B cell (primary cell): ENCODE measurements around the gene RBPJ. TPM values are rescaled to one million over a fixed set of nuclear protein-coding genes. Genes with fewer than 3 reads are reported as not detected.

ENCODE experiments used
- ATAC-seq: fragments of 200-7000 bp; cut with Tn5 transposase; one replicate; pipeline ENCODE4 v1.10.0; 2021; ENCODE audit warnings: low read depth, mild to moderate bottlenecking, moderate number of reproducible peaks, moderate library complexity
- CTCF ChIA-PET: fragments of 350-600 bp; sonication (Branson Sonifier 250); formaldehyde crosslinking; loops from one replicate; lab custom pipeline; 2021; ENCODE audit warnings: antibody characterized with exemption, inconsistent platforms; lab: Charles Lee
- POLR2A ChIA-PET: fragments of 350-600 bp; sonication (Branson Sonifier 250); formaldehyde crosslinking; loops from one replicate; lab custom pipeline; 2021; ENCODE audit warnings: antibody characterized with exemption; lab: Charles Lee
- DNase-seq: peaks from one replicate; pipeline ENCODE4 v3.0.0; 2013
- H2AFZ ChIP-seq: 2 replicates; pipeline ENCODE4 v1.6.1; 2012; ENCODE audit warnings: mild to moderate bottlenecking, low read depth, low read length; ENCODE audit not compliant: insufficient read depth, poor library complexity, severe bottlenecking
- H3K27ac ChIP-seq, 2 donors: 1 replicate in 1 of 2; 2 replicates in 1 of 2; pipeline ENCODE4 v1.5.1; 2012 to 2013; ENCODE audit warnings: low read length in 2 of 2, mild to moderate bottlenecking in 2 of 2, moderate library complexity in 1 of 2
- H3K27me3 ChIP-seq, 4 experiments: fragments of 200-600 bp in 1 of 4; sonication (generic) in 1 of 4; replicated peaks in 1 of 4; 1 replicate in 2 of 4; 2 replicates in 2 of 4; pipeline versions ENCODE4 v1.6.1 to v1.7.0; 2013 to 2016; ENCODE audit warnings: low read length in 3 of 4, mild to moderate bottlenecking in 2 of 4, mixed read lengths in 1 of 4, moderate library complexity in 1 of 4; ENCODE audit not compliant: insufficient read depth in 4 of 4, control insufficient read depth in 3 of 4; ENCODE audit errors: control extremely low read depth in 1 of 4
- H3K36me3 ChIP-seq, 2 experiments: replicated peaks in 1 of 2; 1 replicate in 1 of 2; 2 replicates in 1 of 2; pipeline versions ENCODE4 v1.6.1 to v1.7.1; 2013; ENCODE audit warnings: low read length in 1 of 2; ENCODE audit not compliant: insufficient read depth in 2 of 2, control insufficient read depth in 1 of 2; ENCODE audit errors: control extremely low read depth in 1 of 2, extremely low read depth in 1 of 2
- H3K4me1 ChIP-seq, 2 donors: fragments of 200-600 bp in 1 of 2; sonication (generic) in 1 of 2; 1 replicate in 1 of 2; 2 replicates in 1 of 2; pipeline versions ENCODE4 v1.5.1 to v1.6.1; 2013 to 2017; ENCODE audit warnings: low read length in 2 of 2; ENCODE audit not compliant: control insufficient read depth in 2 of 2, insufficient read depth in 2 of 2
- H3K4me2 ChIP-seq: replicated peaks from 2 replicates; pipeline ENCODE3; 2012; ENCODE audit warnings: mild to moderate bottlenecking, low read depth, low read length; ENCODE audit not compliant: poor library complexity, severe bottlenecking
- H3K4me3 ChIP-seq, 5 experiments: fragments of 200-600 bp in 1 of 5; sonication (generic) in 1 of 5; 1 replicate in 3 of 5; 2 replicates in 2 of 5; pipeline versions ENCODE4 v1.5.1 to v1.7.0; 2011 to 2016; ENCODE audit warnings: low read length in 4 of 5, mild to moderate bottlenecking in 4 of 5, low read depth in 2 of 5, control low read depth in 1 of 5, moderate library complexity in 1 of 5; ENCODE audit not compliant: insufficient read depth in 1 of 5; ENCODE audit errors: control extremely low read depth in 1 of 5, extremely low read depth in 1 of 5
- H3K79me2 ChIP-seq: fragments of 200-600 bp; sonication (generic); one replicate; pipeline ENCODE4 v1.6.0; 2016; ENCODE audit warnings: low read length; ENCODE audit not compliant: control insufficient read depth, insufficient read depth
- H3K9ac ChIP-seq: fragments of 200-600 bp; sonication (generic); 2 replicates; pipeline ENCODE4 v1.6.1; 2017; ENCODE audit warnings: mild to moderate bottlenecking, low read length, moderate library complexity
- H3K9me3 ChIP-seq, 3 donors: one replicate each; pipeline versions ENCODE4 v1.6.1 to v1.7.1; 2013; ENCODE audit warnings: low read length in 2 of 3; ENCODE audit not compliant: control insufficient read depth in 2 of 3, insufficient read depth in 1 of 3; ENCODE audit errors: control extremely low read depth in 1 of 3
- H4K20me1 ChIP-seq: 2 replicates; pipeline ENCODE4 v1.6.0; 2012; ENCODE audit warnings: mild to moderate bottlenecking, low read length; ENCODE audit not compliant: insufficient read depth, control insufficient read depth, poor library complexity, severe bottlenecking
- H3K27ac Mint-ChIP-seq: one replicate; pipeline ENCODE4 v1.8.0; 2021; ENCODE audit warnings: mixed read lengths
- H3K27me3 Mint-ChIP-seq: one replicate; pipeline ENCODE4 v1.8.0; 2021; ENCODE audit warnings: mixed read lengths
- H3K4me1 Mint-ChIP-seq: one replicate; pipeline ENCODE4 v1.8.0; 2021; ENCODE audit warnings: mixed read lengths
- H3K4me3 Mint-ChIP-seq: one replicate; pipeline ENCODE4 v1.8.0; 2021; ENCODE audit warnings: mixed read lengths
- H3K9me3 Mint-ChIP-seq: one replicate; pipeline ENCODE4 v1.8.0; 2022; ENCODE audit warnings: mixed read lengths; ENCODE audit not compliant: insufficient read depth
- CTCF ChIP-seq: fragments of 200-600 bp; IDR thresholded peaks from one replicate; pipeline ENCODE4 v1.8.0; 2022; ENCODE audit warnings: antibody characterized with exemption, mild to moderate bottlenecking
- EZH2 ChIP-seq: IDR thresholded peaks from 2 replicates; pipeline ENCODE4 v1.6.1; 2012; ENCODE audit warnings: borderline replicate concordance, low read depth, mild to moderate bottlenecking, moderate library complexity, low read length; ENCODE audit not compliant: insufficient read depth, poor library complexity, severe bottlenecking
- WGBS: methylation state at CpG from one replicate; pipeline ENCODE4 v1.1.5; 2013; ENCODE audit warnings: missing lambda C conversion rate; ENCODE audit not compliant: insufficient coverage; 5-methylcytosine and 5-hydroxymethylcytosine counted together
- intact Hi-C: fragments of 100-400 bp; cut with micrococcal nuclease; formaldehyde crosslinking; loops from one replicate; pipeline ENCODE4 v1.10.0; 2022
- polyA plus RNA-seq: library from polyadenylated mRNA; depleted of rRNA; stranded (reverse); fragments of >200 nt; gene quantifications from 2 replicates; pipeline ENCODE4 v1.2.3, GENCODE V29; 2012
- total RNA-seq, 2 donors: library from RNA; stranded (reverse); fragments of 120-200 nt in 1 of 2; gene quantifications; 1 replicate in 1 of 2; 2 replicates in 1 of 2; pipeline versions ENCODE4 v1.2.3 to v1.2.4, GENCODE V29; 2013 to 2022

RBPJ gene
- total and polyA plus RNA-seq, 2 donors (not counting 1 experiment from before 2014, with no cell fraction given) = 10.6 to 50.1 TPM

DNA sequence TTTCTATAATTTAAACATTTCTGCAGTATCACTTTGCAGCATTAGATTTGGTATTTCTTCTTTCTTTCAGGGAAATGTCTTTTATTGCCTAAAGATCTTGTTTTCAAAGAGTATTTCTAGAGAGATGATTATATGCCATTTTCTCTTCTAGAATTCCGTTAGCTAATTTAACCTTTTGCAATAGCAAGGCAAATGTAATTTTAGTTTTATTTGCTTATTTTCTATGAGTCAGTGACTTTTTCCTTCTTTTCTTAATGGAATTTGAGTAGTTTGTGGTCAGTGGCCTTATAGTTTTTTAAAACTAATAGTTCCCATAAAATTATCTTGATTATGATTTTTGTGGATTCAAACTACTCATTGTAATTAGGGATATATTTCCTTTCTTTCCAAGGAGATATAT lies 97.3 kb downstream of the RBPJ start:
- no CpG with 5 or more reads among the region's 1 CpG for WGBS
- H3K4me1 Mint-ChIP-seq = no peaks in the 10 kb centered on the region
- H3K27me3 Mint-ChIP-seq = no peaks in the 10 kb centered on the region
- Histone ChIP-seq H3K4me1 (no peaks in the 10 kb centered on the region), H3K4me3 (no peak overlapping the region), H3K9me3 (no peaks in the 10 kb centered on the region), H2AFZ (no peak overlapping the region), H3K27me3 (no peaks in the 10 kb centered on the region), H3K36me3 (peaks cover 10 to 16% of the 10 kb centered on the region in 2 experiments), H3K4me2 (no peak overlapping the region), H3K79me2 (no peaks in the 10 kb centered on the region), H3K9ac (no peak overlapping the region), H4K20me1 (no peaks in the 10 kb centered on the region), H3K27ac (no peak overlapping the region)
- H3K27ac Mint-ChIP-seq = no peak overlapping the region
- H3K4me3 Mint-ChIP-seq = no peak overlapping the region
- no peak for TF ChIP-seq EZH2
- no peak for TF ChIP-seq CTCF
- intact Hi-C loops = no loop called here
- ChIA-PET CTCF (interaction anchor here (1.3 kb wide), 1 partner anchor 9 kb away, joined by 4 read pairs; no protein-coding TSS in a partner anchor), POLR2A (no interaction called here)
- H3K9me3 Mint-ChIP-seq = no peaks in the 10 kb centered on the region
- DNase-seq (no peak), ATAC-seq (no peak)

DNA sequence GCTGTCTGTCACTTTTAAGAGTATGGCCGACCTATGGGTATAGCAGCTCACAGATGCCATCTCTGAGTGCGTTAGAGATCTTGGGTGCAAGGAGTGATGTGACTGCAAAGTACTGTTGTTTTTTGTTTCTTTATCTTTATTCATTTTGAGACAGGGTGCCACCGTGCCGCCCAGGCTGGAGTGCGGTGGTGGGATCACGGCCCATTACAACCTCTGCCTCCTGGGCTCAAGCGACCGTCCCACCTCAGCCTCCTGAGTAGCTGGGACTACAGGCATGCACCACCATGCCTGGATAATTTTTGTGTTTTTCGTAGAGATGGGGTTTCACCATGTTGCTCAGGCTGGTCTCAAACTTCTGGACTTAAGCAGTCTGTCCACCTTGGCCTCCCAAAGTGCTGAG lies 98.0 kb downstream of the RBPJ start:
- no peak for ATAC-seq
- no peaks in the 10 kb centered on the region for H3K4me1 ChIP-seq
- no peak overlapping the region for H3K4me2 ChIP-seq
- H3K9ac ChIP-seq = no peak overlapping the region
- ChIA-PET POLR2A (no interaction called here), CTCF (interaction anchor here (1.0 to 1.4 kb wide), 2 partner anchors 8 to 9 kb away, joined by 3 to 4 read pairs; no protein-coding TSS in a partner anchor)
- H3K9me3 ChIP-seq = no peaks in the 10 kb centered on the region
- no peaks in the 10 kb centered on the region for H4K20me1 ChIP-seq
- TF ChIP-seq EZH2 = no peak
- H3K27ac Mint-ChIP-seq = no peak overlapping the region
- DNase-seq = no peak
- no peaks in the 10 kb centered on the region for H3K4me1 Mint-ChIP-seq
- intact Hi-C loops = no loop called here
- H3K36me3 ChIP-seq = peaks cover 10 to 16% of the 10 kb centered on the region in 2 experiments
- WGBS = 97% methylated on average over 9 of the region's 9 CpGs
- no peak overlapping the region for H3K4me3 Mint-ChIP-seq
- no peaks in the 10 kb centered on the region for H3K79me2 ChIP-seq
- no peak overlapping the region for H2AFZ ChIP-seq
- no peaks in the 10 kb centered on the region for H3K27me3 ChIP-seq
- no peak overlapping the region for H3K4me3 ChIP-seq
- H3K9me3 Mint-ChIP-seq = no peaks in the 10 kb centered on the region
- H3K27me3 Mint-ChIP-seq = no peaks in the 10 kb centered on the region
- H3K27ac ChIP-seq = no peak overlapping the region
